Mononuclear cell (primary cell): ENCODE results near the gene ANAPC4. TPM values are rescaled to one million over a fixed set of nuclear protein-coding genes. Genes with fewer than 3 reads are reported as not detected.

Source experiments
- H3K27me3 ChIP-seq: 2 replicates; pipeline ENCODE4 v1.6.0; 2011; ENCODE audit warnings: low read length, control low read depth; ENCODE audit not compliant: insufficient read depth
- H3K4me1 ChIP-seq: 2 replicates; pipeline ENCODE4 v1.5.1; 2011; ENCODE audit warnings: mild to moderate bottlenecking, low read length, control low read depth; ENCODE audit not compliant: insufficient read depth
- H3K4me3 ChIP-seq: 2 replicates; pipeline ENCODE4 v1.5.1; 2011; ENCODE audit warnings: mild to moderate bottlenecking, low read length, moderate library complexity
- H3K9me3 ChIP-seq: 2 replicates; pipeline ENCODE4 v1.5.1; 2011; ENCODE audit warnings: low read depth, mild to moderate bottlenecking, control low read depth, low read length
- total RNA-seq: library from RNA; depleted of rRNA; stranded (reverse); fragments of >200 nt; gene quantifications from one replicate; pipeline ENCODE4 v1.2.3, GENCODE V29; 2012

Gene ANAPC4
- total RNA-seq, 1 donor: 15.1 TPM

GRCh38 chr4:25406081-25406692 is 29.1 kb downstream of the ANAPC4 start:
- Histone ChIP-seq H3K4me3 (no peak overlapping the region), H3K4me1 (no peaks in the 10 kb centered on the region), H3K27me3 (no peaks in the 10 kb centered on the region), H3K9me3 (no peaks in the 10 kb centered on the region)

DNA sequence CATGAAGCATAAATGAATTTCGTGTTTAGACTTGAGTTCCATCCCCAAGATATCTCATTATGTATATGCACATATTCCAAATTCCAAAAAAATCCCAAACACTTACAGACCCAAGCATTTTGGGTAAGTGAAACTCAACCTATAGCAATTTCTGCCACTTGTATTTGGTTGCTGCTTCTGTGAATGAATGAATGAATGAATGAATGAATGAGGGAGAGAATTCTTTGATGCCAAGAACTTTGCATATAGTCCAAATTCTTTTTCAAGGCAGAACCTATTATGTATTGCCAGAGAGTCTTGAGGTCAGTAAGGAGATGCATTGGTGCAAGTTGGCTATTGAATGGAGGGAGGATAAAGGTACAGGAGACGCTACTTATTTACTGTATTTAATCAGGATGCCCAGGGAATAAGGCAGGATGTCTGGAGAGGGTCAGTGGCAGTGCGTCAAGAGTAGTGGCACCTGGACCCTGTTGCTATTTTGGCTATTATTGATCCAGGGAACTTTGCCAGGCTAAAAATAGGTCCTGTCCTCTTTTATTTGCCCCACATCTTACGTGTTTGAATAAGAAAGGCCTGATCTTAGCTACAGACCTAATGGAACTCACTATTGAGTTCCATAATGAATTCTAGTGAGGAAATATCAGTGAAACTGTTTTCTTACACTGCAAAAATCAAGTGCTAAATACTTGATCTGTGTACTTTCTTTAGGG is 33.9 kb downstream of the ANAPC4 start:
- Histone ChIP-seq H3K4me1 (no peaks in the 10 kb centered on the region), H3K27me3 (no peaks in the 10 kb centered on the region), H3K9me3 (no peaks in the 10 kb centered on the region), H3K4me3 (no peak overlapping the region)

GRCh38 chr4:25413261-25413660 is 36.2 kb downstream of the ANAPC4 start:
- no peaks in the 10 kb centered on the region for H3K4me1 ChIP-seq
- H3K9me3 ChIP-seq: no peaks in the 10 kb centered on the region
- H3K4me3 ChIP-seq: no peak overlapping the region
- no peaks in the 10 kb centered on the region for H3K27me3 ChIP-seq

DNA sequence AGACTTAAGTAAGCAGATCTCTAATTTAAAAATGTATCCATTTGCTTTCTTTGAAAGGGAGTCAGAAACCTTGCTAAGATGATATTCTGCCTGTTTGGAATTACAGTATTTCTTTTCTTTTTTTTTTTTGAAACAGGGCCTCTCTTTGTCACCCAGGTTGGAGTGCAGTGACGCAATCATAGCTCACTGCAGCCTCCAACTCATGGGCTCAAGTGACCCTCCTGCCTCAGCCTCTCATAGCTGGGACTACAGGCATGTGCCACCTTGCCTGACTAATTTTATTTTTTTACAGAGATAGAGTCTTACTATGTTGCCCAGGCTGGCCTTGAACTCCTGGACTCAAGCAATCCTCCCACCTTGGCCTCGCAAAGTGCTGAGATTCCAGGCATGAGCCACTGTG is 40.0 kb downstream of the ANAPC4 start:
- no peaks in the 10 kb centered on the region for H3K4me1 ChIP-seq
- H3K4me3 ChIP-seq: no peak overlapping the region
- H3K9me3 ChIP-seq: no peaks in the 10 kb centered on the region
- H3K27me3 ChIP-seq: no peaks in the 10 kb centered on the region

GRCh38 chr4:25420931-25421330 is 43.9 kb downstream of the ANAPC4 start:
- no peaks in the 10 kb centered on the region for H3K4me1 ChIP-seq
- no peaks in the 10 kb centered on the region for H3K27me3 ChIP-seq
- no peak overlapping the region for H3K4me3 ChIP-seq

DNA sequence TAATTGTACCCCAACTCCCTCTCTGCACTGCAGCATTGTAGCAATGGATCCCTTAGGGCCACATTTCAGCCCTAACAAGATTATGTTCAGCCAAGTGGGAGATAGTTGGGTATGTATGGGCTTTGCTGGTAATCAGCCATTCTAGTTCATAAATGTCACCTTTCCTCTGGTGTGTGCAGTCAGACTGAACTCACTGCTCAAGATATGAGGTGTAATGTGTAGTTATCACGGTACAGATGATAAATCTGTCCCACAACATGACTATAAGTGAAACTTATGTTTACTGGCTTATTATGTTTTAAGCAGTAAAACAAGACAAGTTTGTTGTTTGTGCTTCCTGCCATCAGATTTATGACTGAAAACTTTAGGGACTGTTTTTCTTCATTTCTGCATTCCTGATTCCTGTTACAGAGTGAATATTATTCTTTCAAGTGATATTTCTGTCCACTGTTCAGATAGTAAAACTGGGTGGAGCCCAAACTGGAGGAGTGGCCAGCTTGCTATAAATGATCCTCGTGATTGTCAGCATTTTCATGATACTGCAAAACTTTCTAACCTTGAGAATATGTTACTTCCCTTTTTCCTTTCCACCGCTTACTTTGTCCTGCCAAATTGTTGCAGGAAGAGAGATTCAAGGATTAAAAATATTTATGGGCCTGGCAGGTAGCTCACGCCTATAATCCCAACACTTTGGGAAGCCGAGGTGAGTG is 44.9 kb downstream of the ANAPC4 start:
- Histone ChIP-seq H3K27me3 (no peaks in the 10 kb centered on the region), H3K9me3 (no peaks in the 10 kb centered on the region), H3K4me1 (no peaks in the 10 kb centered on the region), H3K4me3 (no peak overlapping the region)

More at GRCh38 chr4:25420931-25421330, 43.9 kb downstream of the ANAPC4 start:
- H3K9me3 ChIP-seq: no peaks in the 10 kb centered on the region

DNA sequence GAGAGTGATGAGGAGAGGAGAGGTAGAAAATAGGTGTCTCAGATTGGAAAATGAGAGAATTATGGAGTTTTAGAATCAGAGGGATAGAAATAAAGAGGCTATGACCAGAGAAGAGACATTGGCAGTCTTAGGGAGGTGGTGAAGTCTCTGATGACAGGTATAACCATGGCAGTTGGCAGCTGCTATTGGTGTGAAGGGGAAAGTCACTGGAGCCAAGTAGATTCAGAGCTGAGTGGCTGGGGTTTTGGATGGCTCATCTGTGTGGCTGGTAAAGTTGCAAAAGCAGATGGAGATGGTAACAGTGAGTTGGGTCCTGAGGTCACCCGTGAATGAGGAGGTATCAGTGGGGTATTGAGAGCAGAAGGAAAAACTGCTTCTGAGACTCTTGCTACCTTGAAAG is 46.5 kb downstream of the ANAPC4 start:
- no peaks in the 10 kb centered on the region for H3K27me3 ChIP-seq
- H3K9me3 ChIP-seq: no peaks in the 10 kb centered on the region
- H3K4me3 ChIP-seq: no peak overlapping the region
- H3K4me1 ChIP-seq: no peaks in the 10 kb centered on the region

GRCh38 chr4:25424539-25425228 is 47.6 kb downstream of the ANAPC4 start:
- Histone ChIP-seq H3K27me3 (no peaks in the 10 kb centered on the region), H3K9me3 (no peaks in the 10 kb centered on the region), H3K4me3 (no peak overlapping the region), H3K4me1 (no peaks in the 10 kb centered on the region)

DNA sequence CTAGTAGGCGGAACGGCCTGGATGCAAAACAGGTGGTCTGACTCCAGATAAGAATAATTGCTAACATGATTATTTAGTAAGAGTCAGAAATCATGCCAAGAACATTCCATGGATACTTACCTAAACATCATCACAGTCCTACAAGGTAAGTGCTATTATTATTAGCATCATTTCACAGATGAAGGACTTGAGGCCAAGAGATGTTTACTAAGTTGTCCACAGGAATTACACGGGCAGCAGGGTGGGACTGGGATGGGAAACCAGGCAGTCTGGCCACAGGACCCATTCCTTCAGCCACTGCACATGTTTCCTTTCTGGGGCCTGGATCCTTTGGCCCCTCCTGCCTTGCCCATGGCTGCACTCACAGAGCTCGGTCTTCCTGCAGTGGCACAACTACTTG is 48.3 kb downstream of the ANAPC4 start:
- no peaks in the 10 kb centered on the region for H3K27me3 ChIP-seq
- no peaks in the 10 kb centered on the region for H3K4me1 ChIP-seq
- no peak overlapping the region for H3K4me3 ChIP-seq
- H3K9me3 ChIP-seq: no peaks in the 10 kb centered on the region

- no peaks in the 10 kb centered on the region for H3K27me3 ChIP-seq
- H3K4me3 ChIP-seq: no peak overlapping the region
- no peaks in the 10 kb centered on the region for H3K9me3 ChIP-seq
- no peaks in the 10 kb centered on the region for H3K4me1 ChIP-seq
Measured at GRCh38 chr4:25427871-25428270, 50.8 kb downstream of the ANAPC4 start.

- no peaks in the 10 kb centered on the region for H3K4me1 ChIP-seq
- H3K27me3 ChIP-seq: no peaks in the 10 kb centered on the region
- no peaks in the 10 kb centered on the region for H3K9me3 ChIP-seq
- H3K4me3 ChIP-seq: no peak overlapping the region
Measured at GRCh38 chr4:25430630-25431029, 53.6 kb downstream of the ANAPC4 start.

GRCh38 chr4:25433966-25434827 is 57.1 kb downstream of the ANAPC4 start:
- H3K4me3 ChIP-seq: no peak overlapping the region
- H3K27me3 ChIP-seq: no peaks in the 10 kb centered on the region
- no peaks in the 10 kb centered on the region for H3K4me1 ChIP-seq
- no peaks in the 10 kb centered on the region for H3K9me3 ChIP-seq

DNA sequence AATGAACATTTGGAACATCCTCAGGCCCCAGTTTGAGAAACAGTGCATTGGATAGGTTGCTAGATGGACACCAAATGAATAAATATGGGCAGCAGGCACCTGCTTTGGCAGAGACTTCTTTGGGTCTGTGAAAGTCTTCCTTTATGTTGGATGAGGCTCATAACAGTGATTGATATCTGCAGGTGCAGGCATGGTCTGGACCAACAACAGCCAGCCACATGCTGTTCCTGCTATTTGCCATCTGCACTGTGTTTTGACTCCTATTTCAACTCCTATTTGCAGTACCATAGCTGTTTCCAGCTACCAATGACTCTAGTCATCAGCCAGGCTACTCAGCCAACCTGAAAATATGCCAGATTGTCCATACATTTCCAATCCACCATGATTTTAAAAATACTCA is 60.9 kb downstream of the ANAPC4 start:
- H3K4me1 ChIP-seq: no peaks in the 10 kb centered on the region
- no peaks in the 10 kb centered on the region for H3K9me3 ChIP-seq
- H3K4me3 ChIP-seq: no peak overlapping the region
- H3K27me3 ChIP-seq: no peaks in the 10 kb centered on the region

DNA sequence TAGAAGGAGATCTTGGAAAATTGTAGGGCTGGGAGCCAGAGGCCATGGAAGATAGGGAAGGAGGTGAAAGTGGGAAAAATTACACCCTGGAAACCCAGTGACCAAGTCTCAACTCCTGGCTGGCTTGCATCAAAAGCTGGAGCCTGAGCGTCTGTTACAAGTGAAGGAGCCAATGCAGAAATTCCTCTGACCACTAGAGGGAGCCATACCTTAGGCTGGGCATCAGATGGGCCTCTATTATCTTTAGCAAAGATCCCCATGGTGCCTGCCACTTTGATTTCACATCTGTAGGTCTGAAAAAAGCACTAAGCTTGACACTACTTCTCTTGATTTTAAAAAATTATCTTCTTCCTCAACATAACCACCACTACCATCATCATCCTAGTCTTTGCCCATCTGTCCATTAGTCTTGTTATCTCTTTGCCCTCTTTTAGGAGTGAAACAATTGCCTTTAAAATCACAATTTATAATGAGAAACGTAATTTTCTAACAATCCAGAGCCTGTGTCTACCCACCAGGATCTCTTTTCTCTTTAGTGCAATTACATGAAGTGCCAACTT is 62.9 kb downstream of the ANAPC4 start:
- Histone ChIP-seq H3K27me3 (no peaks in the 10 kb centered on the region), H3K9me3 (no peaks in the 10 kb centered on the region), H3K4me3 (no peak overlapping the region), H3K4me1 (no peaks in the 10 kb centered on the region)
